ENCODE measurements around the gene CYP21A2. TPM values are rescaled to one million over a fixed set of nuclear protein-coding genes. Genes with fewer than 3 reads are reported as not detected.
"Not testable (repeated sequence)": the region's sequence is repeated elsewhere in the genome, so short reads cannot be mapped to it uniquely, and the experiment has no call there.

Gene CYP21A2
- total and polyA plus RNA-seq, 2 experiments from 2014 or later: not detected

DNA sequence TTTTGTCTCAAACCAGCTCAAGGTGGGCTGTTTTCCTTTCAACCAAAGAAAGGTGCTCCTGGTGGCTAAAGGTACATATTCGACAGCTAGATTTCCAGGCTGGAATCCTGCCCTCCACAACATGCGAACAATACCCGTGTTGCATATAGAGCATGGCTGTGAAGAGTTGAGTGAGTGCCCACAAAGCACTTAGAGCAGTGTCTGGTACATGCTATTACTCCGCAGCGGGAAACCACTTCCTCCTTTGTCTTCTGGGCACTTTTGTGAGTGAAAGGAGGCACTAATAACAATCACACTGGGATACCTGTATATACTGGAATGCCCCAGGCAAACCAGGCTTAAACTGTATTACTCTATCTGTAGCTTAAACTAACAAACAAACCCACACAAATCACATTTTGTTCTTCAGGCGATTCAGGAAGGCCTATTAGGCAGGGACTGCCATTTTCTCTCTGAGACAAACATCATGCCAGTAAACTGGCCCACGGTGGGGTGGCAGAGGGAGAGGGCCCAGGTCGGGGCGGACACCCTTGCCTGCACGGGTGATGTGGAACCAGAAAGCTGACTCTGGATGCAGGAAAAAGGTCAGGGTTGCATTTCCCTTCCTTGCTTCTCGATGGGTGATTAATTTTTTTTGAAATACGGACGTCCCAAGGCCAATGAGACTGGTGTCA lies 33.2 kb upstream of the CYP21A2 start:
- H3K9me3 ChIP-seq (ENCODE audit: low read depth); DNase-seq; H2AFZ ChIP-seq; H4K20me1 ChIP-seq (ENCODE audit: insufficient read depth); H3K36me3 ChIP-seq (ENCODE audit: low read depth); H3K4me2 ChIP-seq (ENCODE audit: unreplicated experiment); H3K27me3 ChIP-seq (replicated peaks; ENCODE audit: insufficient read depth); H3K9ac ChIP-seq; H3K4me1 ChIP-seq (ENCODE audit: insufficient read depth); H3K27ac ChIP-seq; in situ Hi-C loops (cut with MboI); H3K9me2 ChIP-seq (ENCODE audit: insufficient read depth); H3K79me2 ChIP-seq (ENCODE audit: insufficient read depth); H3F3A ChIP-seq (ENCODE audit: insufficient read depth); H3K4me3 ChIP-seq: not testable (repeated sequence)
- 71 to 75% methylated on average over 9 to 10 of the region's 13 CpGs for WGBS, 2 experiments (ENCODE audit: low coverage in 1 of 2, low lambda C conversion rate in 2 of 2, missing lambda C conversion rate in 2 of 2)

DNA sequence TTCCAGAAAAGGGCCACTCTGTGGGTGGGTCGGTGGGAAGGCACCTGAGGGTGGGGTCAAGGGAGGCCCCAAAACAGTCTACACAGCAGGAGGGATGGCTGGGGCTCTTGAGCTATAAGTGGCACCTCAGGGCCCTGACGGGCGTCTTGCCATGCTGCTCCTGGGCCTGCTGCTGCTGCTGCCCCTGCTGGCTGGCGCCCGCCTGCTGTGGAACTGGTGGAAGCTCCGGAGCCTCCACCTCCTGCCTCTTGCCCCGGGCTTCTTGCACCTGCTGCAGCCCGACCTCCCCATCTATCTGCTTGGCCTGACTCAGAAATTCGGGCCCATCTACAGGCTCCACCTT lies 32.7 kb upstream of the CYP21A2 start:
- H3K9me3 ChIP-seq (ENCODE audit: low read depth); DNase-seq; H3K9me2 ChIP-seq (ENCODE audit: insufficient read depth); H3K36me3 ChIP-seq (ENCODE audit: low read depth); H3K4me1 ChIP-seq (ENCODE audit: insufficient read depth); H4K20me1 ChIP-seq (ENCODE audit: insufficient read depth); H3K4me2 ChIP-seq (ENCODE audit: unreplicated experiment); H3K27me3 ChIP-seq (replicated peaks; ENCODE audit: insufficient read depth); H2AFZ ChIP-seq; in situ Hi-C loops (cut with MboI); H3K27ac ChIP-seq; H3K79me2 ChIP-seq (ENCODE audit: insufficient read depth); H3K4me3 ChIP-seq; H3F3A ChIP-seq (ENCODE audit: insufficient read depth); H3K9ac ChIP-seq: not testable (repeated sequence)
- 63 to 64% methylated on average over 4 to 8 of the region's 9 CpGs for WGBS, 2 experiments (ENCODE audit: low coverage in 1 of 2, low lambda C conversion rate in 2 of 2, missing lambda C conversion rate in 2 of 2)

DNA sequence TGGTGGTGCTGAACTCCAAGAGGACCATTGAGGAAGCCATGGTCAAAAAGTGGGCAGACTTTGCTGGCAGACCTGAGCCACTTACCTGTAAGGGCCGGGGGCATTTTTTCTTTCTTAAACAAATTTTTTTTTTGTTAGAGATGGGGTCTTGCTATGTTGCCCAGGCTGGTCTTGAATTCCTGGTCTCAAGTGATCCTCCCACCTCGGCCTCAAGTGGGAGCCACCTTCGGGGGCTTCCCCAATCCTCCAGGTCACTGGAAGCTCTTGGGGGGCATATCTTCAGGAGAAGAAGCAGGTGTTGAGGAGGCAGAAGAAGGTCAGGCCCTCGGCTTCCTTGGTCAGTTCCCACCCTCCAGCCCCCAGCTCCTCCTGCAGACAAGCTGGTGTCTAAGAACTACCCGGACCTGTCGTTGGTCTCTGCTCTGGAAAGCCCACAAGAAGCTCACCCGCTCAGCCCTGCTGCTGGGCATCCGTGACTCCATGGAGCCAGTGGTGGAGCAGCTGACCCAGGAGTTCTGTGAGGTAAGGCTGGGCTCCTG lies 32.2 kb upstream of the CYP21A2 start:
- H3F3A ChIP-seq (ENCODE audit: insufficient read depth); H3K9me3 ChIP-seq (ENCODE audit: low read depth); H3K27ac ChIP-seq; H3K4me1 ChIP-seq (ENCODE audit: insufficient read depth); H3K27me3 ChIP-seq (replicated peaks; ENCODE audit: insufficient read depth); H3K4me2 ChIP-seq (ENCODE audit: unreplicated experiment); in situ Hi-C loops (cut with MboI); H3K36me3 ChIP-seq (ENCODE audit: low read depth); H2AFZ ChIP-seq; H3K9ac ChIP-seq; H4K20me1 ChIP-seq (ENCODE audit: insufficient read depth); H3K79me2 ChIP-seq (ENCODE audit: insufficient read depth); H3K4me3 ChIP-seq; H3K9me2 ChIP-seq (ENCODE audit: insufficient read depth): not testable (repeated sequence)
- DNase-seq: peak; percentile 0
- WGBS, 2 experiments (ENCODE audit: low coverage in 1 of 2, low lambda C conversion rate in 2 of 2, missing lambda C conversion rate in 2 of 2): 46 to 51% methylated on average over 6 to 7 of the region's 8 CpGs

GRCh38 chr6:32007086-32007485 lies 31.1 kb upstream of the CYP21A2 start:
- in situ Hi-C loops (cut with MboI); H3K4me3 ChIP-seq; H3K9me2 ChIP-seq (ENCODE audit: insufficient read depth); H3K4me1 ChIP-seq (ENCODE audit: insufficient read depth); H3K4me2 ChIP-seq (ENCODE audit: unreplicated experiment); H3K27ac ChIP-seq; H3K36me3 ChIP-seq (ENCODE audit: low read depth); H3K9ac ChIP-seq; H3F3A ChIP-seq (ENCODE audit: insufficient read depth); H2AFZ ChIP-seq; H3K27me3 ChIP-seq (replicated peaks; ENCODE audit: insufficient read depth); H3K79me2 ChIP-seq (ENCODE audit: insufficient read depth); H4K20me1 ChIP-seq (ENCODE audit: insufficient read depth); H3K9me3 ChIP-seq (ENCODE audit: low read depth): not testable (repeated sequence)
- 61 to 63% methylated on average over 12 of the region's 12 CpGs for WGBS, 2 experiments (ENCODE audit: low coverage in 1 of 2, low lambda C conversion rate in 2 of 2, missing lambda C conversion rate in 2 of 2)
- peak; percentile 0 for DNase-seq

DNA sequence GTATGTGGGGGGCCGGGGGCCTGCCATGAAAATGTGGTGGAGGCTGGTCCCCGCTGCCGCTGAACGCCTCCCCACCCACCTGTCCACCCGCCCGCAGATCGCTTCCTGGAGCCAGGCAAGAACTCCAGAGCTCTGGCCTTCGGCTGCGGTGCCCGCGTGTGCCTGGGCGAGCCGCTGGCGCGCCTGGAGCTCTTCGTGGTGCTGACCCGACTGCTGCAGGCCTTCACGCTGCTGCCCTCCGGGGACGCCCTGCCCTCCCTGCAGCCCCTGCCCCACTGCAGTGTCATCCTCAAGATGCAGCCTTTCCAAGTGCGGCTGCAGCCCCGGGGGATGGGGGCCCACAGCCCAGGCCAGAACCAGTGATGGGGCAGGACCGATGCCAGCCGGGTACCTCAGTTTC lies 30.2 kb upstream of the CYP21A2 start:
- H3K9ac ChIP-seq; H3F3A ChIP-seq (ENCODE audit: insufficient read depth); H3K9me2 ChIP-seq (ENCODE audit: insufficient read depth); H3K4me3 ChIP-seq; DNase-seq; H2AFZ ChIP-seq; H3K4me2 ChIP-seq (ENCODE audit: unreplicated experiment); H3K4me1 ChIP-seq (ENCODE audit: insufficient read depth); H4K20me1 ChIP-seq (ENCODE audit: insufficient read depth); H3K79me2 ChIP-seq (ENCODE audit: insufficient read depth); in situ Hi-C loops (cut with MboI); H3K9me3 ChIP-seq (ENCODE audit: low read depth); H3K27me3 ChIP-seq (replicated peaks; ENCODE audit: insufficient read depth); H3K36me3 ChIP-seq (ENCODE audit: low read depth); H3K27ac ChIP-seq: not testable (repeated sequence)
- WGBS, 2 experiments (ENCODE audit: low coverage in 1 of 2, low lambda C conversion rate in 2 of 2, missing lambda C conversion rate in 2 of 2): no CpG with 5 or more reads among the region's 24 CpGs

GRCh38 chr6:32008616-32009015 lies 29.6 kb upstream of the CYP21A2 start:
- in situ Hi-C loops (cut with MboI): not testable (repeated sequence)

GRCh38 chr6:32009537-32009936 lies 28.7 kb upstream of the CYP21A2 start:
- H4K20me1 ChIP-seq (ENCODE audit: insufficient read depth); H3K9me2 ChIP-seq (ENCODE audit: insufficient read depth); H3K79me2 ChIP-seq (ENCODE audit: insufficient read depth); DNase-seq; H3K27ac ChIP-seq; H3K9me3 ChIP-seq (ENCODE audit: low read depth); H3K36me3 ChIP-seq (ENCODE audit: low read depth); H3K4me1 ChIP-seq (ENCODE audit: insufficient read depth); H2AFZ ChIP-seq; H3K4me2 ChIP-seq (ENCODE audit: unreplicated experiment); H3K4me3 ChIP-seq; H3K27me3 ChIP-seq (replicated peaks; ENCODE audit: insufficient read depth); H3K9ac ChIP-seq; in situ Hi-C loops (cut with MboI); H3F3A ChIP-seq (ENCODE audit: insufficient read depth): not testable (repeated sequence)
- WGBS, 2 experiments (ENCODE audit: low coverage in 1 of 2, low lambda C conversion rate in 2 of 2, missing lambda C conversion rate in 2 of 2): 64 to 68% methylated on average over 4 to 8 of the region's 12 CpGs

More at GRCh38 chr6:32008616-32009015, 29.6 kb upstream of the CYP21A2 start:
- H2AFZ ChIP-seq; H3K79me2 ChIP-seq (ENCODE audit: insufficient read depth); H3K9me2 ChIP-seq (ENCODE audit: insufficient read depth); H3K4me3 ChIP-seq; H4K20me1 ChIP-seq (ENCODE audit: insufficient read depth); H3K27ac ChIP-seq; H3K4me2 ChIP-seq (ENCODE audit: unreplicated experiment); H3K4me1 ChIP-seq (ENCODE audit: insufficient read depth); H3K36me3 ChIP-seq (ENCODE audit: low read depth); H3K9me3 ChIP-seq (ENCODE audit: low read depth); H3F3A ChIP-seq (ENCODE audit: insufficient read depth); H3K27me3 ChIP-seq (replicated peaks; ENCODE audit: insufficient read depth); H3K9ac ChIP-seq: not testable (repeated sequence)
- peak; percentile 0 for DNase-seq
- WGBS, 2 experiments (ENCODE audit: low coverage in 1 of 2, low lambda C conversion rate in 2 of 2, missing lambda C conversion rate in 2 of 2): 35 to 38% methylated on average over 6 to 7 of the region's 12 CpGs

Data from GM23248 (cell line).